Right lobe of liver (tissue), 6 donors: Measurements from ENCODE around the gene C10orf90. TPM values are rescaled to one million over a fixed set of nuclear protein-coding genes. Genes with fewer than 3 reads are reported as not detected.

ENCODE experiments used
- ATAC-seq, 4 donors: fragments of 200-7000 bp; cut with Tn5 transposase; one replicate each; pipeline ENCODE4 v1.9.1; 2020; ENCODE audit warnings: mild to moderate bottlenecking in 4 of 4, moderate library complexity in 4 of 4
- DNase-seq, 3 donors: peaks; one replicate each; pipeline ENCODE4 v3.0.0-alpha.2; 2020
- H3K27ac ChIP-seq, 3 donors: fragments of 200-600 bp; one replicate each; pipeline ENCODE4 v1.8.0; 2022
- H3K27me3 ChIP-seq, 2 donors: fragments of 200-600 bp; one replicate each; pipeline ENCODE4 v1.8.0; 2022
- H3K36me3 ChIP-seq, 4 donors: fragments of 200-600 bp; sonication (generic) in 1 of 4; one replicate each; pipeline versions ENCODE4 v1.5.1 to v1.8.0; 2017 to 2022; ENCODE audit warnings: control low read depth in 1 of 4
- H3K4me1 ChIP-seq, 4 donors: fragments of 200-600 bp; sonication (generic) in 1 of 4; one replicate each; pipeline versions ENCODE4 v1.5.1 to v1.8.0; 2017 to 2022; ENCODE audit warnings: control low read depth in 1 of 4
- H3K4me3 ChIP-seq, 3 donors: fragments of 200-600 bp; one replicate each; pipeline ENCODE4 v1.8.0; 2022
- H3K9me3 ChIP-seq, 4 donors: fragments of 200-600 bp; sonication (generic) in 1 of 4; one replicate each; pipeline versions ENCODE4 v1.5.1 to v1.8.0; 2017 to 2022; ENCODE audit warnings: control low read depth in 1 of 4
- CTCF ChIP-seq, 4 donors: fragments of 200-600 bp in 3 of 4; fragments of 450-650 bp in 1 of 4; IDR thresholded peaks; one replicate each; pipeline versions ENCODE4 v1.5.1 to v1.8.0; 2016 to 2022; ENCODE audit warnings: antibody characterized with exemption in 4 of 4, mild to moderate bottlenecking in 2 of 4
- POLR2A ChIP-seq: fragments of 450-650 bp; IDR thresholded peaks from one replicate; pipeline ENCODE4 v1.6.1; 2017; ENCODE audit warnings: antibody characterized with exemption, mild to moderate bottlenecking
- WGBS: methylation state at CpG from one replicate; pipeline ENCODE4 v1.1.6; 2018; ENCODE audit warnings: low coverage, low lambda C conversion rate; ENCODE audit not compliant: insufficient coverage; ENCODE audit errors: missing lambda C conversion rate; 5-methylcytosine and 5-hydroxymethylcytosine counted together
- intact Hi-C, 2 donors: fragments of 100-400 bp; cut with DNase I; formaldehyde crosslinking; loops; one replicate each; pipeline versions ENCODE4 v1.11.2 to v1.14.1; 2022
- total RNA-seq, 6 experiments: library from RNA; depleted of rRNA in 2 of 6; stranded (reverse); fragments of >200 nt in 2 of 6; fragmentation: NEBNext Ultra II Directional in 3 of 6; extraction: Animal tissue kit (Norgen Biotek cat#: 25700) in 3 of 6; gene quantifications; one replicate each; pipeline versions ENCODE4 v1.1.0 to v1.2.4, GENCODE V29; 2016 to 2023
- donor health status: DM: no; HTN: yes; CAD: no.
- donor health status: DM: no; HTN: no; CAD: no.
- donor health status: DM: no; HTN: no; CAD: no.
- donor health status: DM: no; HTN: yes; CAD: no.
- donor health status: DM: no; HTN: yes; CAD: no.

The C10orf90 gene
- total RNA-seq, 6 experiments from 2014 or later = 0.22 to 0.43 TPM; not detected in 4

DNA sequence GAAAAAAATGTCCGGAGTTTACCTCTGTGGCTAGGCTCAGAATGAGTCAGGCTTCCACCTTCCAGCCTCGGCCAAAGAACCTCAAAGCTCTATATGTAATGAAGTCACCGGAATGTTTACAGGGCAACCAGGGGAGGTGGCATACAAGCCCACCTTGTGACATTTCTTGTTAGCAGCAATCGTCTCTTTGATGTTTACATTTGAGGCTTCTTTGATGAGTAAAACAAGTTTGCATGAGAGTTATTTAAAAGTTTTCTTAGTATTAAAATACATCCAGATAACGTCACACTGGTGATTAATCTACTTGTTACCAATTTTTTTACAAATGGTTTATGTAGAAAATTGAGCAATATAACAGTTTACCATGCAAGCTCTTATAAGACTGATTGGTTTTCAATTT, 149.1 kb downstream of the C10orf90 start:
- intact Hi-C loops = no loop called here
- no peak for TF ChIP-seq CTCF (IDR thresholded peaks at IDR 0.05)
- no peak for TF ChIP-seq POLR2A
- no peak overlapping the region for H3K4me3 ChIP-seq
- no peaks in the 10 kb centered on the region for H3K9me3 ChIP-seq
- H3K27ac ChIP-seq = no peak overlapping the region
- 46% methylated on average over 5 of the region's 5 CpGs for WGBS
- H3K27me3 ChIP-seq = no peaks in the 10 kb centered on the region
- no peaks in the 10 kb centered on the region for H3K36me3 ChIP-seq
- DNase-seq = no peak
- peaks cover 0 to 4% (median 0%) of the 10 kb centered on the region in 4 donors for H3K4me1 ChIP-seq
- ATAC-seq = no peak

GRCh38 chr10:126520751-126521317, 149.7 kb downstream of the C10orf90 start:
- ATAC-seq = no peak

GRCh38 chr10:126519992-126520391, 150.5 kb downstream of the C10orf90 start:
- ATAC-seq = no peak
- Histone ChIP-seq H3K4me1 (peaks cover 0 to 4% (median 0%) of the 10 kb centered on the region in 4 donors), H3K4me3 (no peak overlapping the region), H3K9me3 (no peaks in the 10 kb centered on the region), H3K27ac (no peak overlapping the region), H3K27me3 (no peaks in the 10 kb centered on the region), H3K36me3 (no peaks in the 10 kb centered on the region)
- WGBS = 74% methylated on average over 5 of the region's 7 CpGs
- DNase-seq = no peak
- TF ChIP-seq CTCF (IDR thresholded peaks at IDR 0.05) = no peak
- no peak for TF ChIP-seq POLR2A
- intact Hi-C loops = no loop called here

More at GRCh38 chr10:126520751-126521317, 149.7 kb downstream of the C10orf90 start:
- Histone ChIP-seq H3K4me3 (no peak overlapping the region), H3K9me3 (no peaks in the 10 kb centered on the region), H3K27ac (no peak overlapping the region), H3K4me1 (peaks cover 0 to 4% (median 0%) of the 10 kb centered on the region in 4 donors), H3K36me3 (no peaks in the 10 kb centered on the region), H3K27me3 (no peaks in the 10 kb centered on the region)
- 66% methylated on average over 6 of the region's 7 CpGs for WGBS
- no peak for DNase-seq
- intact Hi-C loops = no loop called here
- TF ChIP-seq CTCF (IDR thresholded peaks at IDR 0.05) = no peak
- TF ChIP-seq POLR2A = no peak

- 22% methylated on average over 2 of the region's 2 CpGs for WGBS
- no peaks in the 10 kb centered on the region for H3K9me3 ChIP-seq
- H3K36me3 ChIP-seq = no peaks in the 10 kb centered on the region
- intact Hi-C loops = no loop called here
- peak in 1 of 3 donors; percentile 49 for DNase-seq
- H3K27ac ChIP-seq = no peak overlapping the region
- ATAC-seq = peak; percentile 69 to 90 (median 85)
- no peaks in the 10 kb centered on the region for H3K27me3 ChIP-seq
- no peak overlapping the region for H3K4me3 ChIP-seq
- peaks cover 0 to 4% (median 0%) of the 10 kb centered on the region in 4 donors for H3K4me1 ChIP-seq
- TF ChIP-seq CTCF (IDR thresholded peaks at IDR 0.05) (no peak), POLR2A (no peak)
These were observed 151.3 kb downstream of the C10orf90 start for GRCh38 chr10:126519185-126519584.
